Upper lobe of left lung (tissue), 6 donors: ENCODE data around the gene MCF2L. TPM values are rescaled to one million over a fixed set of nuclear protein-coding genes. Genes with fewer than 3 reads are reported as not detected.

Experiments used
- ATAC-seq, 2 donors: fragments of 200-7000 bp; cut with Tn5 transposase; one replicate each; pipeline ENCODE4 v1.9.1; 2022; ENCODE audit warnings: mild to moderate bottlenecking in 2 of 2, moderate library complexity in 2 of 2; ENCODE audit not compliant: low FRiP score in 2 of 2
- DNase-seq, 2 donors: peaks; one replicate each; pipeline ENCODE4 v3.0.0-alpha.2; 2019 to 2020
- H3K27ac ChIP-seq, 4 donors: fragments of 200-600 bp; sonication (generic); one replicate each; pipeline ENCODE4 v1.5.1; 2016 to 2019
- H3K27me3 ChIP-seq, 4 donors: fragments of 200-600 bp; sonication (generic); one replicate each; pipeline ENCODE4 v1.5.1; 2017 to 2019
- H3K36me3 ChIP-seq, 4 donors: fragments of 200-600 bp; sonication (generic); one replicate each; pipeline ENCODE4 v1.5.1; 2016 to 2019
- H3K4me1 ChIP-seq, 4 donors: fragments of 200-600 bp; sonication (generic); one replicate each; pipeline ENCODE4 v1.5.1; 2018 to 2019
- H3K4me3 ChIP-seq, 4 donors: fragments of 200-600 bp; sonication (generic); one replicate each; pipeline ENCODE4 v1.5.1; 2017 to 2019; ENCODE audit warnings: mild to moderate bottlenecking in 2 of 4, moderate library complexity in 1 of 4
- H3K9me3 ChIP-seq, 4 donors: fragments of 200-600 bp; sonication (generic); one replicate each; pipeline ENCODE4 v1.5.1; 2018 to 2019
- CTCF ChIP-seq, 6 experiments: fragments of 450-650 bp in 4 of 6; fragments of 200-600 bp in 2 of 6; sonication (generic) in 2 of 6; IDR thresholded peaks; one replicate each; pipeline ENCODE4 v1.5.1; 2016 to 2019; ENCODE audit warnings: antibody characterized with exemption in 6 of 6
- EP300 ChIP-seq, 4 donors: sonication (generic); formaldehyde crosslinking; IDR thresholded peaks; one replicate each; pipeline ENCODE4 v1.5.1; 2017; ENCODE audit warnings: antibody characterized with exemption in 4 of 4, control low read depth in 2 of 4
- POLR2A ChIP-seq, 4 donors: fragments of 450-650 bp; IDR thresholded peaks; one replicate each; pipeline ENCODE4 v1.5.1; 2016 to 2017; ENCODE audit warnings: antibody characterized with exemption in 4 of 4, mild to moderate bottlenecking in 2 of 4
- POLR2AphosphoS5 ChIP-seq, 2 donors: sonication (generic); formaldehyde crosslinking; IDR thresholded peaks; one replicate each; pipeline ENCODE4 v1.5.1; 2017; ENCODE audit warnings: antibody characterized with exemption in 2 of 2
- WGBS, 2 donors: methylation state at CpG; one replicate each; pipeline ENCODE4 v1.1.5; 2017 to 2018; 5-methylcytosine and 5-hydroxymethylcytosine counted together
- total RNA-seq, 6 donors: library from RNA; depleted of rRNA in 4 of 6; stranded (reverse); fragments of >200 nt in 4 of 6; gene quantifications; one replicate each; pipeline versions ENCODE4 v1.1.0 to v1.2.1, GENCODE V29; 2016 to 2021
- donor health status: DM: no; HTN: no; CAD: no; lungs with moderate emphysema.
- donor health status: DM: no; HTN: yes; CAD: no; lungs with severe emphysema.

The MCF2L gene
- total RNA-seq, 6 donors from 2014 or later, result 14.3 to 99.5 (median 53.1) TPM

- DNase-seq (peak in 1 of 2 donors; percentile 67), ATAC-seq (no peak)
- TF ChIP-seq POLR2A (IDR thresholded peaks at IDR 0.05), result no peak
- no peak for TF ChIP-seq POLR2AphosphoS5 (IDR thresholded peaks at IDR 0.05)
- TF ChIP-seq CTCF (IDR thresholded peaks at IDR 0.05), result no peak
- no peak for TF ChIP-seq EP300 (IDR thresholded peaks at IDR 0.05)
- H3K9me3 ChIP-seq, result no peaks in the 10 kb centered on the region
- peaks cover 0 to 43% (median 10%) of the 10 kb centered on the region in 4 donors for H3K36me3 ChIP-seq
- WGBS, 2 donors, result 95% methylated on average over 29 to 41 of the region's 41 CpGs
- no peaks in the 10 kb centered on the region for H3K27me3 ChIP-seq
- H3K4me1 ChIP-seq, result peaks cover 0 to under 1% (median under 1%) of the 10 kb centered on the region in 4 donors
- H3K4me3 ChIP-seq, result no peak overlapping the region
- H3K27ac ChIP-seq, result no peak overlapping the region
Measured at GRCh38 chr13:113016526-113017295, 47.7 kb downstream of the MCF2L start.

- DNase-seq (peak in 1 of 2 donors; percentile 48), ATAC-seq (no peak)
- Histone ChIP-seq H3K27me3 (no peaks in the 10 kb centered on the region), H3K4me3 (no peak overlapping the region), H3K4me1 (peaks cover 0 to 10% (median 4%) of the 10 kb centered on the region in 4 donors), H3K9me3 (no peaks in the 10 kb centered on the region), H3K27ac (no peak overlapping the region), H3K36me3 (peaks cover 0 to 45% (median 10%) of the 10 kb centered on the region in 4 donors)
- 88 to 93% methylated on average over 29 of the region's 29 CpGs for WGBS, 2 donors
- TF ChIP-seq POLR2A (IDR thresholded peaks at IDR 0.05) (no peak), POLR2AphosphoS5 (IDR thresholded peaks at IDR 0.05) (no peak), CTCF (IDR thresholded peaks at IDR 0.05) (no peak), EP300 (IDR thresholded peaks at IDR 0.05) (no peak)
Measured at GRCh38 chr13:113017506-113018215, 48.6 kb downstream of the MCF2L start.

DNA sequence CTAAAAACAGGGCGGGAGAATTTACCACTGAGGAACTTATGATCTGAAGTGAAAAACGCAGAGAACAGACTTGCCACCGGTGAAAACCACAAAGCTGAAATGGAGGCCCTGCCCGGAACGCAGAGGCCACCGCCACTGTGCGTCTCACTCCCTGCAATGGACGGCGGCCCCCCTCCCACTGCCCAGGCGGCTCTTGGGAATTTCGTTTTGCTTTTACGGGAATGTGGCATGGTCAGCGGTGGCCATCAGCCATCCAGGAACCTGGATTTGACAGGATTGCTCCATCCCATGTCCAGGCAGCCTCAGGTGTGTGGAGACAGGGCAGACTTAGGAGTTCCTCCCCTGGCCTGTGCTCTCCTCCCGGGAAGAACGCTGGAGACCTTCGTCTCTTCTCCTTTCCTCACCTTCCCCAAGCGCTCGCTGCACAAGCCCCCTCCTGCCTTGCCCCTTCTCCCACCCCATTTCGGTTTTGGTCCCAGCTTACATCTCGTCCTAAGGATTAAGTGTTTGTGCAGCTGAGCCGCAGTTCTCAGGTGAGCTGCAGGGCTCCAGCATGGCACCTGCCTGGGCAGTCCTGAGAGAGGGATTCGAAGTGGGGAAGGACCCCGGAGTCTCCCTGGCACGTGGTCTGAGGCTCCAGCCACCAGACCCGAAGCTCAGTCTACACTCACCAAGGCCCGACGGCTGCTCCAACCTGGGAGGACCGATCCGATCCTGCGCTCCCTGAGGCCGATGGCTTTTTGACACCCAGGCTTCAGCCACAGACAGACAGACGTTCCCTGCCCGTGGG lies 49.9 kb downstream of the MCF2L start:
- peaks cover 0 to 41% (median 10%) of the 10 kb centered on the region in 4 donors for H3K36me3 ChIP-seq
- no peaks in the 10 kb centered on the region for H3K27me3 ChIP-seq
- ATAC-seq, result no peak
- H3K4me1 ChIP-seq, result peaks cover 4 to 18% (median 10%) of the 10 kb centered on the region in 4 donors
- no peak overlapping the region for H3K4me3 ChIP-seq
- DNase-seq, result peak in 1 of 2 donors; percentile 49
- no peak for TF ChIP-seq CTCF (IDR thresholded peaks at IDR 0.05)
- TF ChIP-seq POLR2AphosphoS5 (IDR thresholded peaks at IDR 0.05), result no peak
- TF ChIP-seq EP300 (IDR thresholded peaks at IDR 0.05), result no peak
- TF ChIP-seq POLR2A (IDR thresholded peaks at IDR 0.05), result no peak
- H3K27ac ChIP-seq, result no peak overlapping the region
- 88 to 89% methylated on average over 25 to 33 of the region's 33 CpGs for WGBS, 2 donors
- H3K9me3 ChIP-seq, result no peaks in the 10 kb centered on the region

DNA sequence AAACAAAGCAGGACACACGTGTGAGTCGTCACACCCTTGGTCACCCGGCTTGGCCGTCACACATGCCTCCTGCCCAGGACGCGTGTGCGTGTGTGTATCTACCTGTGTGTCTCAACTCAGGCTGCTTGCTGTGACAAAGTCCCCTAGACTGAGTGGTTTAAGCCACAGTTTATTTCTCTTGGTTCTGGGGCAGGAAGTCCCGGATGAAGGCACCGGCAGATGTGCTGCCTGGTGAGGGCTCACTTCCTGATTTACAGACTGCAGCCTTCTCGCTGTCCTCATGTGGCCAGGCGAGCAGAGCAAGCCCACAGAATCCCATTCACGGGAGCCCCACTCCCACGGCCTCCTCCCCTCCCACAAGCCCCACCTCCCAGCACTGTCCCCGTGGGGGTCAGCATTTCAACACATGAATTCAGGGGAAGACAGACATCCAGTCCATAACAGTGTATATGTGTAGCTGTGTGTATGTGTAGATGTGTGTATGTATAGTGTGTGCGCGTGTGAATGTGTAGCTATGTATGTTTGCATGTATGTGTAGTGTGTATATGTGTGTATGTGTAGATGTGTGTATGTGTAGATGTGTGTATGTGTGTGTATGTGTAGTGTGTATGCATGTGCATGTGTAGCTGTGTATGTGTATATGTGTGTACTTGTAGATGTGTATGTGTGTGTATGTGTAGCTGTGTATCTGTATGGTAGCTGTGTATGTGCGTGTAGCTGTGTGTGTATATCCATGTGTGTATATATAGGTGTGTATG lies 51.5 kb downstream of the MCF2L start:
- 84 to 85% methylated on average over 17 of the region's 17 CpGs for WGBS, 2 donors
- Histone ChIP-seq H3K4me3 (no peak overlapping the region), H3K36me3 (peaks cover 0 to 34% (median 9%) of the 10 kb centered on the region in 4 donors), H3K27ac (no peak overlapping the region), H3K27me3 (no peaks in the 10 kb centered on the region), H3K4me1 (peaks cover 4 to 18% (median 11%) of the 10 kb centered on the region in 4 donors), H3K9me3 (no peaks in the 10 kb centered on the region)
- peak in 1 of 2 donors; percentile 16 for DNase-seq
- no peak for ATAC-seq
- no peak for TF ChIP-seq CTCF (IDR thresholded peaks at IDR 0.05)
- no peak for TF ChIP-seq POLR2A (IDR thresholded peaks at IDR 0.05)
- TF ChIP-seq EP300 (IDR thresholded peaks at IDR 0.05), result no peak
- no peak for TF ChIP-seq POLR2AphosphoS5 (IDR thresholded peaks at IDR 0.05)
